HepG2 (cell line): ENCODE measurements around the gene TIPRL. TPM values are rescaled to one million over a fixed set of nuclear protein-coding genes. Genes with fewer than 3 reads are reported as not detected.
A peak's percentile ranks its signal among the peaks of the same experiment; 100 is the strongest.

Source experiments
- CBFB ChIP-seq: sonication (generic); formaldehyde crosslinking; IDR thresholded peaks from 2 replicates; pipeline ENCODE4 v1.4.0; 2020; ENCODE audit warnings: missing genetic modification reagents
- DNMT1 ChIP-seq: sonication (generic); formaldehyde crosslinking; IDR thresholded peaks from 2 replicates; pipeline ENCODE4 v1.5.1; 2020; ENCODE audit warnings: mild to moderate bottlenecking, missing genetic modification reagents
- E2F2 ChIP-seq: sonication (generic); formaldehyde crosslinking; IDR thresholded peaks from 2 replicates; pipeline ENCODE4 v1.4.0; 2020; ENCODE audit warnings: missing genetic modification reagents, borderline replicate concordance
- FOSL2 ChIP-seq: sonication (generic); formaldehyde crosslinking; IDR thresholded peaks from 2 replicates; pipeline ENCODE4 v1.4.0; 2020; ENCODE audit warnings: missing genetic modification reagents
- GPN1 ChIP-seq: sonication (generic); formaldehyde crosslinking; IDR thresholded peaks from 2 replicates; pipeline ENCODE4 v1.5.1; 2020; ENCODE audit warnings: missing genetic modification reagents, borderline replicate concordance
- MXD4 ChIP-seq: IDR thresholded peaks from 2 replicates; pipeline ENCODE4 v1.6.1; 2016; ENCODE audit warnings: mild to moderate bottlenecking, missing biosample characterization, missing genetic modification reagents
- PATZ1 ChIP-seq: sonication (generic); formaldehyde crosslinking; IDR thresholded peaks from 2 replicates; pipeline ENCODE4 v1.4.0; 2020; ENCODE audit warnings: missing genetic modification reagents
- PAXIP1 ChIP-seq: sonication (generic); formaldehyde crosslinking; conservative IDR thresholded peaks from 2 replicates; pipeline ENCODE4 v1.4.0; 2020; ENCODE audit warnings: mild to moderate bottlenecking, missing genetic modification reagents, moderate library complexity
- RXRB ChIP-seq: IDR thresholded peaks from 2 replicates; pipeline ENCODE4 v1.6.1; 2016; ENCODE audit warnings: borderline replicate concordance, missing genetic modification reagents, missing compliant biosample characterization
- TEF ChIP-seq: sonication (generic); formaldehyde crosslinking; IDR thresholded peaks from 2 replicates; pipeline ENCODE4 v1.5.0; 2020; ENCODE audit warnings: missing genetic modification reagents
- TFAP4 ChIP-seq: sonication (generic); IDR thresholded peaks from 2 replicates; pipeline ENCODE4 v1.6.1; 2016; ENCODE audit warnings: low read depth, borderline replicate concordance
- ZBTB33 ChIP-seq: sonication (generic); formaldehyde crosslinking; IDR thresholded peaks from 2 replicates; pipeline ENCODE4 v1.4.0; 2020; ENCODE audit warnings: missing genetic modification reagents
- ZNF512 ChIP-seq: sonication (generic); formaldehyde crosslinking; IDR thresholded peaks from 2 replicates; pipeline ENCODE4 v1.4.0; 2020; ENCODE audit warnings: mild to moderate bottlenecking, missing genetic modification reagents
- ZNF674 ChIP-seq: sonication (generic); formaldehyde crosslinking; IDR thresholded peaks from 2 replicates; pipeline ENCODE4 v1.5.0; 2020; ENCODE audit warnings: low read depth, mild to moderate bottlenecking, missing genetic modification reagents
- ZNF841 ChIP-seq: sonication (generic); formaldehyde crosslinking; IDR thresholded peaks from 2 replicates; pipeline ENCODE4 v1.8.1; 2023; ENCODE audit warnings: missing genetic modification reagents, borderline replicate concordance
- ZNF878 ChIP-seq: sonication (generic); formaldehyde crosslinking; IDR thresholded peaks from 2 replicates; pipeline ENCODE4 v1.8.1; 2023; ENCODE audit warnings: mild to moderate bottlenecking, missing genetic modification reagents, moderate library complexity
- polyA plus RNA-seq, 8 experiments: library from polyadenylated mRNA; depleted of rRNA in 3 of 8; stranded (reverse) in 7 of 8; unstranded in 1 of 8; fragments of >200 nt; fragmentation: Illumina TruSeq in 4 of 8; extraction: Trizol in 4 of 8; gene quantifications; 2 replicates each; pipeline versions ENCODE4 v1.2.1 to v1.2.3, GENCODE V29; 2011 to 2016; ENCODE audit warnings: low read depth in 4 of 8, missing spikeins in 1 of 8, mixed read lengths in 1 of 8; ENCODE audit not compliant: insufficient read depth in 1 of 8
- total RNA-seq, 5 experiments: library from RNA; depleted of rRNA; stranded (reverse); fragments of >200 nt; fragmentation: Illumina TruSeq; extraction: Trizol; gene quantifications; 2 replicates each; pipeline ENCODE4 v1.2.3, GENCODE V29; 2016; ENCODE audit warnings: low read depth in 1 of 5

TIPRL gene
- total and polyA plus RNA-seq, 2 of the 13 experiments (the other 11 are each of a cell fraction or from before 2014, with no cell fraction given), result 10.1 to 22.8 TPM

GRCh38 chr1:168178638-168179437 lies at the start of gene TIPRL (continued):
- no peak for TF ChIP-seq TEF
- no peak for TF ChIP-seq GPN1 (CRISPR knock-in tag)
- TF ChIP-seq ZNF841, result no peak
- peak; percentile 66 for TF ChIP-seq RXRB (CRISPR knock-in tag)
- TF ChIP-seq E2F2, result no peak
- no peak for TF ChIP-seq DNMT1
- TF ChIP-seq ZNF674 (CRISPR knock-in tag), result no peak
- no peak for TF ChIP-seq TFAP4
- 0 out of 2 replicates have a peak, but pooled peaks have one; percentile 24 for TF ChIP-seq CBFB
- peak; percentile 63 for TF ChIP-seq FOSL2 (CRISPR knock-in tag)
- TF ChIP-seq ZNF512, result no peak
- peak; percentile 63; the same call in 1 of the 2 replicates for TF ChIP-seq MXD4 (CRISPR knock-in tag)
- no peak for TF ChIP-seq ZNF878 (CRISPR knock-in tag)
- peak; percentile 37; the same call in 1 of the 2 replicates for TF ChIP-seq PAXIP1 (CRISPR knock-in tag)
- no peak for TF ChIP-seq ZBTB33 (CRISPR knock-in tag)
- TF ChIP-seq PATZ1 (CRISPR knock-in tag), result no peak
